Suprapubic skin (tissue), 4 donors: ENCODE measurements around the gene CTDNEP1.

Experiments used
- CTCF ChIP-seq, 2 donors: fragments of 200-600 bp in 1 of 2; fragments of 450-650 bp in 1 of 2; sonication (generic) in 1 of 2; IDR thresholded peaks; one replicate each; pipeline ENCODE4 v1.5.1; 2016 to 2019; ENCODE audit warnings: antibody characterized with exemption in 2 of 2, mild to moderate bottlenecking in 1 of 2, moderate library complexity in 1 of 2
- POLR2A ChIP-seq, 2 donors: fragments of 450-650 bp; IDR thresholded peaks; one replicate each; pipeline ENCODE4 v1.6.1; 2017; ENCODE audit warnings: antibody characterized with exemption in 2 of 2, mild to moderate bottlenecking in 2 of 2, moderate library complexity in 2 of 2
- POLR2AphosphoS5 ChIP-seq, 3 donors: sonication (generic); formaldehyde crosslinking; IDR thresholded peaks; one replicate each; pipeline ENCODE4 v1.6.1; 2017; ENCODE audit warnings: antibody characterized with exemption in 3 of 3

GRCh38 chr17:7293816-7294613, 42.5 kb upstream of the CTDNEP1 start:
- no peak for TF ChIP-seq CTCF (IDR thresholded peaks at IDR 0.05)
- no peak for TF ChIP-seq POLR2A (IDR thresholded peaks at IDR 0.05)
- TF ChIP-seq POLR2AphosphoS5 (IDR thresholded peaks at IDR 0.05) = no peak
